Fibroblast of skin of left biceps (primary cell): ENCODE data around the gene KRTAP10-9.
"Not testable (repeated sequence)": the region's sequence is repeated elsewhere in the genome, so short reads cannot be mapped to it uniquely, and the experiment has no call there.

Source experiments
- DNase-seq, 2 experiments: peaks; one replicate each; pipeline ENCODE4 v3.0.0-alpha.2; 2013; ENCODE audit warnings: low read depth in 2 of 2

Gene KRTAP10-9

DNA sequence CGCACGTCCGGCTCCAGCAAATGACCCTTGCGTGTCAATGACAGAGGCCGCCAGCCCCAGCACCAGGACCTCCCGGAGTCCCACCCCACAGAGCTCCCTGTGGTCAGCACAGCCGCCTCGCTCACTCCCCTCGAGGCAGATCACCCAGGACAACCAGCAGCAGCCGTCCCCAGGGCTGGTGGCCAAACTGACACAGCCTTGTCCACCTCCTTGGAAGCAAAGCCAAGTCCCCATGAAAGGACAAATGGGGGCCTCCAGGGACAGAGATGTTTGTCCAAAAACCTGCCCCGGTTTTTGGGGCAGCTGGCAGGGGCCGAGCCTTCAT lies 12.4 kb downstream of the KRTAP10-9 start:
- no peak for DNase-seq

GRCh38 chr21:44640761-44641160 lies 13.9 kb downstream of the KRTAP10-9 start:
- no peak for DNase-seq

GRCh38 chr21:44643741-44644310 lies 16.9 kb downstream of the KRTAP10-9 start:
- no peak for DNase-seq

- DNase-seq = no peak
Measured at GRCh38 chr21:44644878-44645277, 18.0 kb downstream of the KRTAP10-9 start.

- not testable (repeated sequence) for DNase-seq
Measured at GRCh38 chr21:44646366-44647221, 19.7 kb downstream of the KRTAP10-9 start, which contains the start of gene KRTAP10-11. KRTAP10-11 (plus strand) TSS chr21:44646414; CDS start chr21:44646459, 45 bp downstream.

- DNase-seq = no peak
Measured at GRCh38 chr21:44647222-44647552, 20.3 kb downstream of the KRTAP10-9 start.

DNA sequence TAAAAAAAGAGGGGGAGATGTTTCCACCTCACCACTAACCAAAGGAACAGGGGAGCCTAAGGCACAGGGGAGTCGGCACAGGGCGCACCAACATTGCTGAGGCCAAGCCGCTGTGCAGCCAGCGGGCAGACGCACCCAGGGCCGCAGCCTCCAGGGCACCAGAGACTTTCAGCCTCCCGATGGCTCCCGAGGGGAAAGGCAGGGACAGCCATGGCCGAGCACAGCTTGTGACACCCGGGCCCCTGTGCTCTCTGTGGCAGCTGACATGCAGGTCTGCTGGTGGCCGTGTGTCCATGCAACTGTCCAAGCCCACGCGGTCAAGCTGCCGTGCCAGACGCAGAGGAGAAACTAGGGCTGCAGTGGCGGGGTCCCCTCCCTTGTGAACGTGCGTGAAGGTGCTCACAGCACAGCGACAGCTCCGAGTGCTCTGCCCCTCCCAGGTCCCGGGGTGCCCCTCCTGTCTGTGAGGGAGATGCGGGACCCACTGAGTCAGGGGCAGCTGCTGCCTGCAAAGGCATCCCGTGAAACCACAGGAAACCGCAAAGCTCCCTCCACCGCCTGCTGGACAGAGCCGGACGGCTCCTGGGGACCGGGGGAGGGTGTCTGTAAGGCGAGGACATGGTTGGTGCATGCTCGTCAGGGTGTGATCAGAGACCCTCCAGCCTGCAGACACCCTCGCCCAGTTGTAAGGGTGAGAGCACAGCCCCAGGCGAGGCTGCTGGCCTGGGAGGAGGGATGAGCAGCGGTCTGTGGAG lies 21.8 kb downstream of the KRTAP10-9 start:
- no peak for DNase-seq

GRCh38 chr21:44649521-44650100 lies 22.7 kb downstream of the KRTAP10-9 start:
- DNase-seq = no peak

GRCh38 chr21:44650265-44650972 lies 23.5 kb downstream of the KRTAP10-9 start:
- no peak for DNase-seq

- no peak for DNase-seq
Measured at GRCh38 chr21:44650973-44651675, 24.2 kb downstream of the KRTAP10-9 start.

DNA sequence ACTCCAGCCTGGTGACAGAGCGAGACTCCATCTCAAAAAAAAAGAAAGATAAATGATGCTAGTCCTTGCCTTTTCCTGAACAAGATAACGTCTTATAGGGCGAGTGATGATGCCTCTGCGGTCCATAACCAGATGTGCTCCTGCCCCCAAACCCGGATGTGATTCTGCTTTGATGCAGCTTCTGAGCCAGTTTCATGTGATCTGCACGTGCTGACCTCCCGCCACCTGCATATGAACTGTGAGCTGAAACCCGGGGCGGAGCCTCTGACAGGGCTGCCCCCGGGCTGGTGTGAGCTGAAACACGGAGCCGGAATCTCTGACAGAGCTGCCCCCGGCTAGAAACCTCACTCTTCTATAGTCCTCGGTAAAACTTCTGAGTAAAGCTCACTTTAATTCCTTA lies 26.2 kb downstream of the KRTAP10-9 start:
- no peak for DNase-seq

GRCh38 chr21:44653656-44654575 lies 27.0 kb downstream of the KRTAP10-9 start:
- DNase-seq = no peak

DNA sequence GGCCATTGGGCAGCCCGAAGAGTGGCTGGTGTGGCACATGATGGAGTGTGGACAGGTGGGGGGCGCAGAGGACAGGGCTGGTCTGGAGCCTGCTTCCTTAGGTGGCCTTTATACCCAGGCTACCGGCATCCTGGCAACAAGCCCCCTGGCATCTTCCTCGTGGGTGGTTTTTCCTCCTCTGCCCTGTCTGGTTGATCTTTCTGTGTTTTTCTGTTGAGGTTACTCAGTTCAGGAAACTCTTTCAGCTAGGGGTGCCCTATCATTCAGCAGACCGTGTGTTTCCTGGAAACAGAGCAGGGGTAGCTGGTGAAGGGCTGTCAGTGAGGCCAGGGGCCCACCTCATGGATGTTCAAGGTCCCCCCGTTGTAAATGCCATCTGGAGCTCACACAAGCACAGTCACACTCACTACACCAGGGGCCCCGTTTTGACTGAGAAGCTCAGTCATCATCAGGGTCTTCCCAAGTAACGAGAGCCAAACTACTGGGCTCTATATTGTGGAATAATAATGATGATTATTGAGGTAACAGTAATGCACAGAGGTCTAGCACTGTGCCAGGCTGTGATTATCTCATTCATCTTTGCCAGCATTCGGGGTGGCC lies 27.8 kb downstream of the KRTAP10-9 start, which contains the start of gene KRTAP12-4:
Gene KRTAP12-4, minus strand, starts transcription at position 84 of the 600 bp plus-strand sequence. Its CDS starts 45 bp downstream, at position 39.
- no peak for DNase-seq

DNA sequence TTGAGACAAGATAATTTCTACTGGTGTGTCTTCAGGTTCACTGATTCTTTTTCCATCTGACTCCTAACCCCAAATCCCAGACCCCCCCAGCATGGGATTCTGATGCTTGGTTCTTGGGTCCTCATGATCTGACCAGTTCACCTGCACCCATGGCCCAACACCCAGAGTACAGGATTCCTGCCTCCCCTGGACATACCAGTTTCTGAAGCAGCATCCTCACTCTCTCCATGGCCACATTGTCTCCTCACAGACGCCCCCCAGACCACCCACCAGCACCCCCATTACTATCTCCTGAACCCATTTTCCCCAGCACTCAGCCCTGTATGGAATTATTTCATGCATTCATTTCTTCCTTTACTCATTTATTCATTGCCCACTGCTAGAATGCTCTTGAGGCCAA lies 30.0 kb downstream of the KRTAP10-9 start:
- no peak for DNase-seq

DNA sequence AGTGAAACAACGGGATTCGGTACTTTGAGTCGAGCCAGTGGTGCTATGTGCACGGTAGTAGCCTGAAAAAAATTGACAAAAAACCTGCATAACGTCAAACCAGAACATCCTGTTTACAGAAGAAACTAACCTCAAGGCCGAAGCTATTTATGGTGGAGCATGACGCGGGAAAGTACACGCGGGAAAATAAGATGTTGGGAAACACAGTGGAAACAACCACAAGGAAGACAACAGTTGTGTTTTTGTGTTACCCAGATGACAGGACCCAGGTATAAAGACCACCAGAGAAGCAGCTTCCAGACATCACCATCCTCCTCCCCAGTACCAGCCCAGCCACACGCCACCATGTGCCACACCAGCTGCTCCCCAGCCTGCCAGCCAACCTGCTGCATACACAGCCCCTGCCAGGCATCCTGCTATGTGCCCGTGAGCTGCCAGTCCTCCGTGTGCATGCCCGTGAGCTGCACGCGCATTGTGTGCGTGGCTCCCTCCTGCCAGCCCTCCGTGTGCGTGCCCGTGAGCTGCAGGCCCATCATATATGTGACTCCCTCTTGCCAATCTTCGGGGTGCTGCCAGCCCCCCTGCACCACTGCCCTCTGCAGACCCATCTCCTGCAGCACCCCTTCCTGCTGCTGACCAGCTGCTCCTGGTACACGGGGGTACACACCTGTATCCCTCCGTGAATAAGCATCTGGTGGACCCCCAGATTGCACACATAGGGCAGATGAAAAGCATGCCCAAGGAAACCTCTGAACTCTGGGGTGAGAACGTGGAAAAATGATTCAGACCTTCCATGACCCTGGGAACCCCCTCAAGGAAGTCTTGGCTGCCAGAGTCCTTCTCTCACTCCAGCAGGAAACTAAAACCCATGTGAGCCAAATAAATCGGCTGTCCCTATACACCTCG lies 31.0 kb downstream of the KRTAP10-9 start, which contains the start of gene KRTAP12-3:
Gene KRTAP12-3, plus strand, starts transcription at position 298 of the 906 bp plus-strand sequence. Its CDS starts 48 bp downstream, at position 346.
- DNase-seq = no peak

DNA sequence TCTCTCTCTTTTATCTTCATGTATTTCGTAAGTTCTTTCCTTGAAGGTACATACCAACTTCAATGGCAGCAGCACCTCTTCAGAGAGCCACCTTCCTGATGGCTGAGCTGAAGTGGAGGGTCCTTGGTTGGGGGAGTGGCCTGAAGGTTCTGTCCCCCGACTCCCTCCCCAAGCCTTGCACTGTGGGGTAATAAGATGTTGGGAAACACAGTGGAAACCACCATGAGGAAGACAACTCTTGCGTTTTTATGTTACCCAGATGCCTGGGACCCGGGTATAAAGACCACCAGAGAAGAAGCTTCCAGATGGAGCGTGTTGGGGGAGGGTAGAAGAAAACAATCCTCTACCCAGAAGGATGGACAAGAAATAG lies 31.6 kb downstream of the KRTAP10-9 start:
- DNase-seq = no peak

DNA sequence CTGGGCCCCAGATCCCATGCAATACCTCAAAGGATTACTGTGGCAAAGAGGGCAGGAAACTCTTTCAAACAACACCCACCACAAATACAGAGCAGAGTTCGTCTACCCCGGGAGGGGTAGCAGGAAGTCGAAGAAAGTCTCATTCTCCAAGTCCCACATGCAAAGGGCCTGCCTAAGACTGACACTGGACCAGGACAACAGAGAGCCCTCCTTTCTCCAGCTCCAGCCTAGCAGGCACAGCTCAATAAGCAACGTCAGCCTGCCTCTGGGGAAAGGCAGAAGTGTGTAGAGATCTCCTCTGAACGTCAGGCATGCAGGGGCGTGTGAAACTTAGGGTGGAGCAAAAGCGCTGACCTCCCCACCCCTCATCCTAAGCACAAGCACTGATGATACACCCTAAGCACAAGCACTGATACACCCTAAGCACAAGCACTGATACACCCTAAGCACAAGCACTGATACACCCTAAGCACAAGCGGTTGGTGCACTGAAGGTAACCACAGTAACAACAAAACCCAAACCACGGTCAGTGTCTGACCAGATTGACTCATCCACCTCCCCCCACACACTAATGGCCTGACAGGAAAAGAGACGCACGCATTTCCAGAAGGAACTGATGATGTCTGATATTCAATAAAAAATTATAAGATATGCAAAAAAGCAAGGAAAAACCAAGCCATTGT lies 32.2 kb downstream of the KRTAP10-9 start:
- no peak for DNase-seq

DNA sequence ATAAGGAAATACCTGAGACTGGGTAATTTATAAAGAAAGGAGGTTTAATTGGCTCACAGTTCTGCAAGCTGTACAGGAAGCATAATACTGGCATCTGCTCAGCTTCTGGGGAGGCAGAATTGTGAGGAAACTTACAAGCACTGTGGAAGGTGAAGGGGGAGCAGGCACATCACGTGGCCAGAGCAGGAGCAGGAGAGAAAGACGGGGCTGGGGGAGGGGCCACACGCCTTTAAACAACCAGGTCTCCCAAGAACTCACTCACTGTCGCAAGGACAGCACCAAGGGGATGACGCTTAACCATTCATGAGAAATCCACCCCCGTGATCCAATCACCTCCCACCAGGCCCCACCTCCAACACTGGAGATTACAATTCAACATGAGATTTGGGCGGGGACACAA lies 34.7 kb downstream of the KRTAP10-9 start:
- not testable (repeated sequence) for DNase-seq
